GM04504 (cell line): ENCODE data around the gene UNC5C.

Source experiments
- DNase-seq: peaks from one replicate; pipeline ENCODE4 v3.0.0-alpha.2; 2012; ENCODE audit warnings: low read depth

UNC5C gene

GRCh38 chr4:95263960-95264359 is 284.8 kb downstream of the UNC5C start:
- DNase-seq: no peak

GRCh38 chr4:95263391-95263790 is 285.4 kb downstream of the UNC5C start:
- DNase-seq: no peak

- DNase-seq: no peak
Measured at GRCh38 chr4:95256108-95256835, 292.5 kb downstream of the UNC5C start.

GRCh38 chr4:95255396-95256107 is 293.2 kb downstream of the UNC5C start:
- DNase-seq: no peak

- no peak for DNase-seq
Measured at GRCh38 chr4:95251568-95251967, 297.2 kb downstream of the UNC5C start.

GRCh38 chr4:95250544-95251137 is 298.1 kb downstream of the UNC5C start:
- DNase-seq: no peak

GRCh38 chr4:95249426-95250021 is 299.2 kb downstream of the UNC5C start:
- no peak for DNase-seq

GRCh38 chr4:95248720-95249425 is 299.9 kb downstream of the UNC5C start:
- no peak for DNase-seq

- DNase-seq: no peak
Measured at GRCh38 chr4:95243892-95244291, 304.9 kb downstream of the UNC5C start.

- DNase-seq: no peak
Measured at GRCh38 chr4:95238554-95238953, 310.2 kb downstream of the UNC5C start.

GRCh38 chr4:95232358-95233156 is 316.2 kb downstream of the UNC5C start:
- no peak for DNase-seq

GRCh38 chr4:95231681-95232080 is 317.1 kb downstream of the UNC5C start:
- no peak for DNase-seq

GRCh38 chr4:95225849-95226248 is 322.9 kb downstream of the UNC5C start:
- DNase-seq: no peak

- DNase-seq: no peak
Measured at GRCh38 chr4:95224402-95224801, 324.4 kb downstream of the UNC5C start.

- no peak for DNase-seq
Measured at GRCh38 chr4:95220205-95221175, 328.3 kb downstream of the UNC5C start.

GRCh38 chr4:95219109-95219508 is 329.7 kb downstream of the UNC5C start:
- no peak for DNase-seq

- no peak for DNase-seq
Measured at GRCh38 chr4:95217197-95217596, 331.6 kb downstream of the UNC5C start.

GRCh38 chr4:95216636-95217035 is 332.1 kb downstream of the UNC5C start:
- DNase-seq: no peak

GRCh38 chr4:95215991-95216605 is 332.7 kb downstream of the UNC5C start:
- no peak for DNase-seq

GRCh38 chr4:95215043-95215442 is 333.7 kb downstream of the UNC5C start:
- DNase-seq: no peak
